H1 (cell line): ENCODE data around the gene RSU1. TPM values are rescaled to one million over a fixed set of nuclear protein-coding genes. Genes with fewer than 3 reads are reported as not detected.
A peak's percentile ranks its signal among the peaks of the same experiment; 100 is the strongest.

Experiments
- CTCF ChIA-PET: fragments of 300-600 bp; sonication (Branson Sonifier 250); formaldehyde crosslinking; loops from one replicate; lab custom pipeline; 2021; ENCODE audit not compliant: partially characterized antibody; lab: Charles Lee
- POLR2A ChIA-PET: fragments of 300-600 bp; sonication (Branson Sonifier 250); formaldehyde crosslinking; loops from one replicate; lab custom pipeline; 2021; ENCODE audit warnings: inconsistent platforms; ENCODE audit not compliant: partially characterized antibody; lab: Charles Lee
- DNase-seq, 2 experiments: peaks; one replicate each; pipeline versions ENCODE4 v3.0.0 to v3.0.0-alpha.2; 2010 to 2022; ENCODE audit warnings: low spot score in 2 of 2, low read depth in 1 of 2, mixed read lengths in 1 of 2
- FAIRE-seq: peaks from 2 replicates; lab custom pipeline; 2011; peaks lifted over from hg19 to GRCh38; lab: Jason Lieb, UNC
- H2AFZ ChIP-seq: 2 replicates; pipeline ENCODE4 v1.8.1; 2012; ENCODE audit warnings: low read length, inconsistent platforms
- H2AK5ac ChIP-seq: 2 replicates; pipeline ENCODE4 v1.6.1; 2013; ENCODE audit warnings: low read depth, low read length
- H2BK120ac ChIP-seq: replicated peaks from 2 replicates; pipeline ENCODE3; 2013; ENCODE audit warnings: low read depth, low read length, inconsistent platforms
- H2BK12ac ChIP-seq: 2 replicates; pipeline ENCODE4 v1.6.1; 2013; ENCODE audit warnings: low read depth, low read length
- H2BK15ac ChIP-seq: 2 replicates; pipeline ENCODE4 v1.6.1; 2013; ENCODE audit warnings: low read length
- H2BK20ac ChIP-seq: 2 replicates; pipeline ENCODE4 v1.6.1; 2013; ENCODE audit warnings: low read length
- H2BK5ac ChIP-seq: 2 replicates; pipeline ENCODE4 v1.6.1; 2013; ENCODE audit warnings: low read depth, low read length
- H3K14ac ChIP-seq: 2 replicates; pipeline ENCODE4 v1.6.1; 2013; ENCODE audit warnings: inconsistent platforms; ENCODE audit not compliant: insufficient read length
- H3K18ac ChIP-seq: 2 replicates; pipeline ENCODE4 v1.6.1; 2013; ENCODE audit warnings: low read length; ENCODE audit errors: extremely low read depth
- H3K23ac ChIP-seq: 2 replicates; pipeline ENCODE4 v1.6.1; 2013; ENCODE audit warnings: inconsistent platforms; ENCODE audit not compliant: insufficient read length
- H3K23me2 ChIP-seq: 2 replicates; pipeline ENCODE4 v1.6.1; 2013; ENCODE audit warnings: low read depth, low read length
- H3K27ac ChIP-seq: 2 replicates; pipeline ENCODE4 v1.6.1; 2011; ENCODE audit warnings: low read depth, low read length, inconsistent platforms
- H3K27me3 ChIP-seq, 4 experiments: replicated peaks in 1 of 4; 1 replicate in 1 of 4; 2 replicates in 3 of 4; pipeline versions ENCODE4 v1.6.1 to v1.8.1; 2011 to 2013; ENCODE audit warnings: low read length in 3 of 4, mild to moderate bottlenecking in 3 of 4, inconsistent platforms in 2 of 4, mixed read lengths in 2 of 4, moderate library complexity in 1 of 4; ENCODE audit not compliant: control insufficient read depth in 3 of 4, insufficient read depth in 3 of 4; ENCODE audit errors: extremely low read depth in 1 of 4
- H3K36me3 ChIP-seq, 4 experiments: 2 replicates each; pipeline versions ENCODE4 v1.6.1 to v1.8.1; 2011 to 2013; ENCODE audit warnings: mild to moderate bottlenecking in 4 of 4, low read length in 3 of 4, moderate library complexity in 2 of 4, control low read depth in 1 of 4, inconsistent platforms in 1 of 4; ENCODE audit not compliant: insufficient read depth in 4 of 4, control insufficient read depth in 2 of 4
- H3K4ac ChIP-seq: replicated peaks from 2 replicates; pipeline ENCODE3; 2013; ENCODE audit warnings: low read length, low read depth, mixed read lengths, inconsistent platforms; ENCODE audit not compliant: insufficient read length
- H3K4me1 ChIP-seq, 4 experiments: replicated peaks in 1 of 4; 1 replicate in 1 of 4; 2 replicates in 3 of 4; pipeline versions ENCODE4 v1.6.1 to v1.8.1; 2011 to 2013; ENCODE audit warnings: low read length in 3 of 4, inconsistent platforms in 2 of 4, mixed read lengths in 1 of 4; ENCODE audit not compliant: insufficient read depth in 4 of 4, control insufficient read depth in 3 of 4
- H3K4me2 ChIP-seq, 2 experiments: 2 replicates each; pipeline versions ENCODE4 v1.6.1 to v1.8.1; 2011 to 2013; ENCODE audit warnings: low read depth in 2 of 2, low read length in 2 of 2, control low read depth in 1 of 2, inconsistent platforms in 1 of 2, mild to moderate bottlenecking in 1 of 2; ENCODE audit not compliant: insufficient read depth in 1 of 2
- H3K4me3 ChIP-seq, 4 experiments: fragments of 200-600, 300-600 bp in 1 of 4; sonication (generic), shearing (Covaris generic), sonication (Bioruptor Twin) in 1 of 4; 2 replicates each; pipeline versions ENCODE4 v1.5.1 to v1.8.1; 2011 to 2016; ENCODE audit warnings: low read length in 4 of 4, low read depth in 3 of 4, control low read depth in 2 of 4, inconsistent platforms in 2 of 4, mild to moderate bottlenecking in 2 of 4, mixed read lengths in 1 of 4, moderate library complexity in 1 of 4; ENCODE audit not compliant: insufficient read depth in 2 of 4; ENCODE audit errors: extremely low read depth in 1 of 4
- H3K56ac ChIP-seq: replicated peaks from 2 replicates; pipeline ENCODE3; 2013; ENCODE audit warnings: low read depth, mild to moderate bottlenecking, mixed read lengths, low read length, inconsistent platforms; ENCODE audit not compliant: insufficient read length
- H3K79me1 ChIP-seq: 2 replicates; pipeline ENCODE4 v1.6.1; 2013; ENCODE audit warnings: low read depth, low read length, control low read depth
- H3K79me2 ChIP-seq, 2 experiments: 2 replicates each; pipeline versions ENCODE4 v1.6.1 to v1.8.1; 2012 to 2013; ENCODE audit warnings: low read length in 2 of 2, mild to moderate bottlenecking in 2 of 2, inconsistent platforms in 1 of 2; ENCODE audit not compliant: insufficient read depth in 2 of 2, control insufficient read depth in 1 of 2
- H3K9ac ChIP-seq, 4 experiments: replicated peaks in 1 of 4; 1 replicate in 1 of 4; 2 replicates in 3 of 4; pipeline versions ENCODE4 v1.6.1 to v1.8.1; 2011 to 2013; ENCODE audit warnings: low read depth in 3 of 4, low read length in 3 of 4, control low read depth in 2 of 4, mild to moderate bottlenecking in 2 of 4, moderate library complexity in 2 of 4, inconsistent platforms in 1 of 4; ENCODE audit errors: extremely low read depth in 1 of 4
- H3K9me3 ChIP-seq, 2 experiments: 2 replicates each; pipeline versions ENCODE4 v1.6.1 to v1.8.1; 2012 to 2013; ENCODE audit warnings: mild to moderate bottlenecking in 2 of 2, moderate library complexity in 2 of 2, control low read depth in 1 of 2, inconsistent platforms in 1 of 2, low read depth in 1 of 2, low read length in 1 of 2, mixed read lengths in 1 of 2; ENCODE audit not compliant: insufficient read depth in 2 of 2
- H4K20me1 ChIP-seq, 2 experiments: replicated peaks in 1 of 2; 2 replicates each; pipeline versions ENCODE3 to v1.8.1; 2011 to 2013; ENCODE audit warnings: inconsistent platforms in 2 of 2, low read length in 2 of 2, mild to moderate bottlenecking in 1 of 2; ENCODE audit not compliant: insufficient read depth in 2 of 2, control insufficient read depth in 1 of 2
- H4K5ac ChIP-seq: 2 replicates; pipeline ENCODE4 v1.6.1; 2013; ENCODE audit warnings: low read length, low read depth, mixed read lengths, inconsistent platforms; ENCODE audit not compliant: insufficient read length
- H4K8ac ChIP-seq: 2 replicates; pipeline ENCODE4 v1.8.0; 2013; ENCODE audit warnings: mild to moderate bottlenecking, moderate library complexity, low read length, inconsistent platforms; ENCODE audit not compliant: insufficient read depth; ENCODE audit errors: extremely low read depth
- H4K91ac ChIP-seq: replicated peaks from 2 replicates; pipeline ENCODE3; 2013; ENCODE audit warnings: low read length, mixed read lengths, inconsistent platforms; ENCODE audit not compliant: insufficient read length
- NRF1 ChIP-seq: IDR thresholded peaks from 2 replicates; pipeline ENCODE4 v1.6.1; 2011; ENCODE audit warnings: mild to moderate bottlenecking, low read depth, low read length, improper control_type of control experiment
- TEAD4 ChIP-seq: IDR thresholded peaks from 2 replicates; pipeline ENCODE4 v1.6.1; 2012; ENCODE audit warnings: low read depth, low read length, inconsistent platforms, mixed read lengths
- polyA plus RNA-seq, 7 experiments: library from polyadenylated mRNA; depleted of rRNA in 3 of 7; stranded (reverse) in 5 of 7; unstranded in 2 of 7; fragments of >200 nt in 5 of 7; fragments of 200-250 nt in 2 of 7; gene quantifications; 1 replicate in 5 of 7; 2 replicates in 1 of 7; 4 replicates in 1 of 7; pipeline versions ENCODE4 v1.2.1 to v1.2.3, GENCODE V29; 2011 to 2013; ENCODE audit warnings: missing spikeins in 2 of 7, mixed read lengths in 2 of 7
- total RNA-seq: library from RNA; stranded (reverse); fragmentation: NEBNext Ultra II Directional; extraction: Animal tissue kit (Norgen Biotek cat#: 25700); gene quantifications from 2 replicates; pipeline ENCODE4 v1.2.1, GENCODE V29; 2021

Gene RSU1
- total and polyA plus RNA-seq, 2 of the 8 experiments (the other 6 are each of a cell fraction or from before 2014, with no cell fraction given), result 50.0 to 68.2 TPM

GRCh38 chr10:16854623-16855022 lies 37.4 kb upstream of the RSU1 start:
- Histone ChIP-seq H3K27me3 (no peaks in the 10 kb centered on the region), H3K36me3 (no peaks in the 10 kb centered on the region), H3K18ac (no peak overlapping the region), H2BK120ac (no peak overlapping the region), H3K4me1 (peaks cover 0 to 3% (median 0%) of the 10 kb centered on the region in 4 experiments; a peak in 2 of 7 replicates), H2AK5ac (no peak overlapping the region), H3K4me3 (no peak overlapping the region), H3K9me3 (no peaks in the 10 kb centered on the region), H4K91ac (no peak overlapping the region), H3K4ac (no peak overlapping the region), H3K23ac (no peak overlapping the region), H2BK5ac (no peak overlapping the region), H2BK12ac (no peak overlapping the region), H4K5ac (no peak overlapping the region), H4K8ac (no peak overlapping the region), H3K4me2 (no peak overlapping the region), H2BK15ac (no peak overlapping the region), H3K14ac (no peak overlapping the region), H3K56ac (no peak overlapping the region), H3K79me2 (no peaks in the 10 kb centered on the region), H2AFZ (no peak overlapping the region), H3K79me1 (no peaks in the 10 kb centered on the region), H3K9ac (no peak overlapping the region), H3K27ac (no peak overlapping the region), H4K20me1 (no peaks in the 10 kb centered on the region), H3K23me2 (no peaks in the 10 kb centered on the region; the same call in 1 of the 2 replicates), H2BK20ac (no peak overlapping the region)
- CTCF ChIA-PET, result interaction anchor here (2.8 kb wide), 1 partner anchor 11 kb away, joined by 12 read pairs; no protein-coding TSS in a partner anchor
- no peak for FAIRE-seq
- no peak for DNase-seq
- TF ChIP-seq NRF1 (no peak), TEAD4 (peak; percentile 73)
- POLR2A ChIA-PET, result interaction anchor here (3.0 kb wide), 1 partner anchor 37 kb away, joined by 9 read pairs; no protein-coding TSS in a partner anchor
